HepG2 (cell line): Measurements from ENCODE around the gene POP7.

Experiments used
- ATF7 ChIP-seq, 2 experiments: fragments of 450-650 bp in 1 of 2; sonication (generic) in 1 of 2; formaldehyde crosslinking in 1 of 2; IDR thresholded peaks; 2 replicates each; pipeline versions ENCODE4 v1.4.0 to v1.6.1; 2016 to 2020; ENCODE audit warnings: antibody characterized with exemption in 1 of 2, mild to moderate bottlenecking in 1 of 2, missing genetic modification reagents in 1 of 2
- BATF2 ChIP-seq: sonication (generic); formaldehyde crosslinking; IDR thresholded peaks from 2 replicates; pipeline ENCODE4 v1.8.0; 2022; ENCODE audit warnings: mild to moderate bottlenecking, missing genetic modification reagents, moderate library complexity
- CAMTA2 ChIP-seq: sonication (generic); formaldehyde crosslinking; IDR thresholded peaks from 2 replicates; pipeline ENCODE4 v1.4.0; 2020; ENCODE audit warnings: mild to moderate bottlenecking, missing genetic modification reagents, borderline replicate concordance
- CREM ChIP-seq, 2 experiments: sonication (generic) in 1 of 2; formaldehyde crosslinking in 1 of 2; IDR thresholded peaks; 2 replicates each; pipeline versions ENCODE4 v1.4.0 to v1.6.1; 2016 to 2020; ENCODE audit warnings: antibody characterized with exemption in 1 of 2, mild to moderate bottlenecking in 1 of 2, missing genetic modification reagents in 1 of 2
- GABPB1 ChIP-seq: IDR thresholded peaks from 2 replicates; pipeline ENCODE4 v1.6.1; 2016; ENCODE audit warnings: mild to moderate bottlenecking, missing genetic modification reagents, moderate library complexity, missing compliant biosample characterization
- KDM1A ChIP-seq: IDR thresholded peaks from 2 replicates; pipeline ENCODE4 v1.6.1; 2016; ENCODE audit warnings: missing compliant biosample characterization
- MAFK ChIP-seq, 2 experiments: IDR thresholded peaks in 1 of 2; conservative IDR thresholded peaks in 1 of 2; 2 replicates each; pipeline ENCODE4 v1.6.1; 2011; ENCODE audit warnings: improper control_type of control experiment in 2 of 2, low read length in 2 of 2
- NFAT5 ChIP-seq: sonication (generic); formaldehyde crosslinking; IDR thresholded peaks from 2 replicates; pipeline ENCODE4 v1.4.0; 2020; ENCODE audit warnings: missing genetic modification reagents
- PHF21A ChIP-seq: sonication (generic); formaldehyde crosslinking; IDR thresholded peaks from 2 replicates; pipeline ENCODE4 v1.5.0; 2020; ENCODE audit warnings: mild to moderate bottlenecking, missing genetic modification reagents
- ZMAT3 ChIP-seq: sonication (generic); formaldehyde crosslinking; conservative IDR thresholded peaks from 2 replicates; pipeline ENCODE4 v1.7.0; 2021; ENCODE audit warnings: missing genetic modification reagents
- TF ChIP-seq, protein P1 (sequence below): sonication (generic); formaldehyde crosslinking; IDR thresholded peaks from 2 replicates; pipeline ENCODE4 v1.9.0; 2022; ENCODE audit warnings: missing genetic modification reagents, mild to moderate bottlenecking, borderline replicate concordance
- TF ChIP-seq, protein P2 (sequence below): sonication (generic); formaldehyde crosslinking; IDR thresholded peaks from 2 replicates; pipeline ENCODE4 v1.4.0; 2020; ENCODE audit warnings: low read depth, missing genetic modification reagents

- TF ChIP-seq NFAT5 (CRISPR knock-in tag) (no peak), CREM (IDR thresholded peaks at IDR 0.05) (no peak), CREM (CRISPR knock-in tag; IDR thresholded peaks at IDR 0.05) (no peak), ATF7 (IDR thresholded peaks at IDR 0.05) (no peak), ATF7 (CRISPR knock-in tag; IDR thresholded peaks at IDR 0.05) (no peak), KDM1A (CRISPR knock-in tag) (no peak), MAFK (conservative IDR thresholded peaks at IDR 0.05 in 1 of 2, IDR thresholded peaks at IDR 0.05 in 1 of 2; ENCODE audit: low read length in 2 of 2) (no peak), PHF21A (CRISPR knock-in tag) (no peak), BATF2 (CRISPR knock-in tag) (no peak), CAMTA2 (CRISPR knock-in tag) (no peak), GABPB1 (no peak), ZMAT3 (no peak)
- TF ChIP-seq, protein P1, sequence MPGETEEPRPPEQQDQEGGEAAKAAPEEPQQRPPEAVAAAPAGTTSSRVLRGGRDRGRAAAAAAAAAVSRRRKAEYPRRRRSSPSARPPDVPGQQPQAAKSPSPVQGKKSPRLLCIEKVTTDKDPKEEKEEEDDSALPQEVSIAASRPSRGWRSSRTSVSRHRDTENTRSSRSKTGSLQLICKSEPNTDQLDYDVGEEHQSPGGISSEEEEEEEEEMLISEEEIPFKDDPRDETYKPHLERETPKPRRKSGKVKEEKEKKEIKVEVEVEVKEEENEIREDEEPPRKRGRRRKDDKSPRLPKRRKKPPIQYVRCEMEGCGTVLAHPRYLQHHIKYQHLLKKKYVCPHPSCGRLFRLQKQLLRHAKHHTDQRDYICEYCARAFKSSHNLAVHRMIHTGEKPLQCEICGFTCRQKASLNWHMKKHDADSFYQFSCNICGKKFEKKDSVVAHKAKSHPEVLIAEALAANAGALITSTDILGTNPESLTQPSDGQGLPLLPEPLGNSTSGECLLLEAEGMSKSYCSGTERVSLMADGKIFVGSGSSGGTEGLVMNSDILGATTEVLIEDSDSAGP (CRISPR knock-in tag) = no peak
- TF ChIP-seq, protein P2, sequence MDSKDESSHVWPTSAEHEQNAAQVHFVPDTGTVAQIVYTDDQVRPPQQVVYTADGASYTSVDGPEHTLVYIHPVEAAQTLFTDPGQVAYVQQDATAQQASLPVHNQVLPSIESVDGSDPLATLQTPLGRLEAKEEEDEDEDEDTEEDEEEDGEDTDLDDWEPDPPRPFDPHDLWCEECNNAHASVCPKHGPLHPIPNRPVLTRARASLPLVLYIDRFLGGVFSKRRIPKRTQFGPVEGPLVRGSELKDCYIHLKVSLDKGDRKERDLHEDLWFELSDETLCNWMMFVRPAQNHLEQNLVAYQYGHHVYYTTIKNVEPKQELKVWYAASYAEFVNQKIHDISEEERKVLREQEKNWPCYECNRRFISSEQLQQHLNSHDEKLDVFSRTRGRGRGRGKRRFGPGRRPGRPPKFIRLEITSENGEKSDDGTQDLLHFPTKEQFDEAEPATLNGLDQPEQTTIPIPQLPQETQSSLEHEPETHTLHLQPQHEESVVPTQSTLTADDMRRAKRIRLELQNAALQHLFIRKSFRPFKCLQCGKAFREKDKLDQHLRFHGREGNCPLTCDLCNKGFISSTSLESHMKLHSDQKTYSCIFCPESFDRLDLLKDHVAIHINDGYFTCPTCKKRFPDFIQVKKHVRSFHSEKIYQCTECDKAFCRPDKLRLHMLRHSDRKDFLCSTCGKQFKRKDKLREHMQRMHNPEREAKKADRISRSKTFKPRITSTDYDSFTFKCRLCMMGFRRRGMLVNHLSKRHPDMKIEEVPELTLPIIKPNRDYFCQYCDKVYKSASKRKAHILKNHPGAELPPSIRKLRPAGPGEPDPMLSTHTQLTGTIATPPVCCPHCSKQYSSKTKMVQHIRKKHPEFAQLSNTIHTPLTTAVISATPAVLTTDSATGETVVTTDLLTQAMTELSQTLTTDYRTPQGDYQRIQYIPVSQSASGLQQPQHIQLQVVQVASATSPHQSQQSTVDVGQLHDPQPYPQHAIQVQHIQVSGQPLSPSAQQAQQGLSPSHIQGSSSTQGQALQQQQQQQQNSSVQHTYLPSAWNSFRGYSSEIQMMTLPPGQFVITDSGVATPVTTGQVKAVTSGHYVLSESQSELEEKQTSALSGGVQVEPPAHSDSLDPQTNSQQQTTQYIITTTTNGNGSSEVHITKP (CRISPR knock-in tag) = no peak
Measured at GRCh38 chr7:100679927-100680575, 25.9 kb upstream of the POP7 start.
